Skin of body (tissue), 2 donors: ENCODE data around the gene RERG. TPM values are rescaled to one million over a fixed set of nuclear protein-coding genes. Genes with fewer than 3 reads are reported as not detected.
"Not testable (repeated sequence)": the region's sequence is repeated elsewhere in the genome, so short reads cannot be mapped to it uniquely, and the experiment has no call there.

Experiments
- DNase-seq: peaks from one replicate; lab custom pipeline; 2025; lab: John Stamatoyannopoulos, UW
- total RNA-seq: library from RNA; depleted of rRNA; stranded (reverse); fragments of >200 nt; gene quantifications from one replicate; pipeline ENCODE4 v1.2.3, GENCODE V29; 2014

Gene RERG
- total RNA-seq: 18.6 TPM

DNA sequence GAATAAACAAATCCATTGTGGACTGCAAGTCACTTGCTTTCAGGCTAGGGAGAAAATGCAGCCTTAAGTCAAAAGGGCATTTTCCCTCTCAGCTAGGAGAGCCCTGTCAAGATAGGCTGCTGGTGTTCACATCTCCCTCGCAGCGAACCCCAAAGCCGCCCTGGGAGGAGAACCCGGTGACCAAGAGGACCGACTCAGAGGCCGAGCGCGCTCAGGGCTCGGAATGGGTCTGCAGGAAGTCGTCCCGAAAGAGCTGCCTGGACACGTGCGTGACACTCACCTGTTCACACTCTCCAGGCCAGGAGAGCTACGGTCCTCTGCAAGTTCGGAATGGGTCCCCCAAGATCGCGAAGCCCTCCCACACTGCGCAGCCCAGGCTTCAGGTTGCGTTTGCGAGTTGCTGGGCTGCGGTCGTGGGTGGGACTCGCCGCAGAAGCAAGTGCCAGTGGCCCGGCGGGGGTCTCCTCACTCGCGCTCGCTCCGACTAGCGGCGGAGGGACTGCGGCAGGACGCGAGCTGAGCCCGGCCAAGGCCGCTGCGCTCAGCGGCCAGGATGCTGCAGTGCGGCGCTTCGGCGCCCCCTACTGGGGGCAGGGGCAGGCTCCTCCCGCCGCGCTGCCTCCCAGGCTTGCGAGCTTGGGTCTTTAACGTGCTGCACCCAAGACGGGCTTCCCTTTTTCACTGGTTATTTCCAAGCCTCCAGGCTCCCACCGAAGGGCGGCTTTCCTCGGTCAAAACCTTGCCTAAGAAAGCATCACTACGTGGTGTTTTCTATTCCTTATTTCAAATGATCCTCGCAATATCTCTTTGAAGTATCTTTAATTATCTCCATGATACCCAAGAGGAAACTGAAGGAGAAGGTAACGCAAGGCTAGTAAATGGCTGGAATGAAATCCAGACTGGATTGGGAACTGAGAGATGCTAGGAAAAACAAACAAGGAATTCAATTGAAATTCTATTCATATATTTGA lies at the start of gene RERG:
TSS of gene RERG (minus strand) at position 503 of the 971 bp plus-strand sequence. CDS start 3,928 bp downstream, outside the sequence.
- peak; percentile 61 for DNase-seq

DNA sequence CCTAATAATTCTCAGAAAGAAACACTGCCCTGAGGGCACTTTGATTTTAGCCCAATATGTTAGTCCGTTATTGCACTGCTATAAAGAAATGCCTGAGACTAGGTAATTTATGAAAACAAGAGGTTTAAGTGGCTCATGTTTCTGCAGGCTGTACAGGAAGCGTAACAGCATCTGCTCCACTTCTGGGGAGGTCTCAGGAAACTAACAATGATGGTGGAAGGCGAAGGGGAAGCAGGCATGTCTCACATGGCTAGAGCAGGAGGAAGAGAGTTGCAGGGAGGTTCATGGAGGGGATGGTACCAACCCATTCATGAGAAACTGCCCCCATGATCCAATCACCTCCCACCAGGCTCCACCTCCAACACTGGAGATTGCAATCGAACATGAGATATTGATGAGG lies 49.4 kb upstream of the RERG start:
- DNase-seq: no peak

DNA sequence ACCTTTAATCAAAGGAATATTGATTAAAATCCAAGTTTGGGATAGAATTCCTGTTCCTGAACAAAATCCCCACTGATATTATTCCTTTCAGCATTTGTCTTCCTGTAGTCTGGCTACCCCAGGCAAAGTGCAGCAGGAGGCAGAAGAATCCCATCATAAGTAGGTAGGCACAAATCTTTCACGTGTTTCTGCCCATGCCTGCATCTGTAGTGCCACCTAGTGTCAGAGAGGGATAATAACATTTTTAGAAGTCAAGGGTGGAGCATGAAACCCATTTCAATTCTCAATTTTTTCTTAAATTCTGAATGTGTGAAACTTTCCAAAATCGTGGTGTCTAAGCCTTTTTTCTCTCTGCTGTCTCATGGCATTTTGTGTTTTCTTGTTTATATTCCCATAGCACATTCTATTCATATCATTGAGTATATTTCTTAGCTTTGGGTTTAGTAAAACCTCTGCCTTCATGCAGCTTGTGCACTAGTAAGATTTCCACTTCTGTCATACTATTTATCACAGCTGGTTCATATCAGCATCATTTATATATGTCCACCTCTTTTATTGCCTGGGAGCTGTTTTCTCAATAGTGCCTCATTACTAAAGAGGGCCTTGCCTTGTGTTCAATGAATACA lies 47.8 kb upstream of the RERG start:
- DNase-seq: peak; percentile 37

DNA sequence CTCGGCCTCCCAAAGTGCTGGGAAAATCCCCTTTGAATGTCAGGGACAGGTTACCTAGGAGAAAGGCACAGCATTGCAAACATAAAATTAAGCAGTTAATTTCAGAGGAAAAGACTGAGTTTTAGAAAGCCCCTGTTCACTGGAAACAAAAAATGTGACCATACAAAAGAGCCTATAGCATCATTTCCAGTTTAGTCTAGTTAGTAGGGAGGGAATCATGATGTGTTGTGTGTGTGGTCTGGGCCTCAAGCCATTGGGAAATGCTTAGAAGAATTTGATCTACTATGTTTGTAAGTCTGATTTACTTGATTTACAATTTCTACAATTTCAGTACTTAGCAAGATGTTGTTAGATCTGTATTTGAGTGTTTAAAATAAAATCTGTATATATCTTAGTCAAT lies 47.1 kb upstream of the RERG start:
- no peak for DNase-seq

GRCh38 chr12:15265875-15266274 lies 44.7 kb upstream of the RERG start:
- no peak for DNase-seq

DNA sequence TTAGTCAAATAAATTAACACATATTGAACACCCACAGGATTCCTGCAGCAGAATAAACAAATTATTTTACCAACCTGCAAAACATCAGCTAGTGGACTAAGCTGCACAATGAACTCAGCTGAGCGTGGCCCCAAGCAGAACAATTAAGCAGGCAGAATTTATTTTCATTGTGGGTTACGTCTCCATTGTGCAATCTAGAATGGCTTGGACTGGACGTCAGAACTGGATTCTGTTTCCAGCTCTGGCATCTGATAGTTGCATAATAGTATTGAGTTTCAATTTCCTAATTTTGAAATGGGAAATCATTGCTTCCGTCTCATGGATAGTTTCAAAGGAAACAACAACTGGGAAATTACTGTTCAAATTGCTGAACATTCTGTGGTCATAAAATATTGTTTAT lies 35.5 kb upstream of the RERG start:
- no peak for DNase-seq

GRCh38 chr12:15253990-15254389 lies 32.8 kb upstream of the RERG start:
- DNase-seq: no peak

GRCh38 chr12:15244926-15245325 lies 23.7 kb upstream of the RERG start:
- DNase-seq: no peak

GRCh38 chr12:15244341-15244740 lies 23.1 kb upstream of the RERG start:
- no peak for DNase-seq

DNA sequence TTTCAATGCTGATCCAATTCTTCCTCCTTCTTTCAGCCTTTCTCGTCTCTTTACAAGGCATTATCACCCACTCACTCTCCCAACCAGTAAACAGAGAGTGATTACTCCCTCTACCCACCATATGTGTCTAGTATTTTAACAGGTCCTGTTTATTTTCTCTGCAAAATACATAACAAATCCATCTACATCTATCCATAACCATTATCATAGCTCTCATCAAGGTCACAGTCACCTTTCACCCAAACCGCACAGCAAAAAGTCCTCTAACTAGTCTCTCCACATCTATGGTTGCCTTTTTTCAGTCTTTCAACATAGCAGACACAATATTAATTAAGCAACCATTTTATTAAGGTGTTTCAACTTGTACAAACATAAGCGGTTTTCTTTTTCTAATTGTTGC lies 21.9 kb upstream of the RERG start:
- no peak for DNase-seq

DNA sequence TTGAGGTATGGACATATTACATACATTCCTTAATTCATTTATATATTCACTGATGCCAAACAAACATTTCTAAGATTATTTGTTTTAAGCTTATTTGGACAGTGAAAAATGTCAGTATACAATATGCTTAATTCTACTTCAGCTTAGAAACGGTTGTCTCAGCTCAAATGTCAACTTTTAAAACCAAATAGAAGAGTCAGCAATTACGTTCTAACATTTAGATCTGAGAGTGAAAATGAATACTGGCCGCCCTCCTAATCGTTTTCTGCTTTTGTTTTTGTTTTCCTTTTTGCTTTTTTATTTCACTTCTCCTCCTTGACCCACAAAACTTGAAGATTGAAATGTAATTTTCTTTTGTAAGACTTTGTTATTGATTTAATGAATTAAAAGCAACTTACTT lies 19.7 kb upstream of the RERG start:
- no peak for DNase-seq

DNA sequence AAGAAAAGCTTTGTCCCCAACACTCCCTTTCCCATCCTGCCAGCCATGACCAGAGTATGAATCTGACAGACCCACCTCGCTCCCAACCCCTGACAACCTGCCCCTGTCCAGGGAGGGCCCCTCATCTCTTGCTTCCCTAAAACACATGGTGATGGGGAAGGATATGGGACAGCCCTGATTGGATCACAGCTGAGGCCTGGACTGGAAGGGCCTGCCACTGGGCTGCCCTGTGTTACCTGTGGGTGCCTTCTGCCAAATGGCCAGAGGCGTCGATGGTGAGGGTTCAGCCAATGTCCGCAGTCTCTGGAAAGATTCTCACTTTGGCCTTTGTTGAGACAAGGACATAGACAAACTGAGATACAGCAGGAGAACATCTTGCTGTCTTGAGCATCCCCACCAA lies 13.3 kb upstream of the RERG start:
- no peak for DNase-seq

- no peak for DNase-seq
These were observed 12.8 kb upstream of the RERG start for GRCh38 chr12:15234011-15234410.

DNA sequence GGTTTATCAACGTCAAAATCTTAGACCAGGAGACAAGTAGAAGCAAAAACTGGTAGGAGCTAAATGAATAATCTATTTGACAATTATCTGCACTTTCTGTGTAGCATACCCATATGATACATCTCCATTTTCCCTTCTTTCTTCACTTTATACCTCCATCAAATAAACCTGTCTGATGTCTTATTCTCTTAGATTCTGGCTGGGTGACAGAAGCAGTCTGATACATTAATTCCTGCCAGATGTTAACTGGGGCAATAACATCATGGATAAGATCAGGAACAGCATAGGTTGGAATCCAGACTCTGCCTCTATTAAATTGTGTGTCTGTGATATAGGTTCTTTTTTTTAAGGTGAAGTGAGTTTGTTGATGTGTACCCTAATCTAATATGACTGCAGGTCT lies 11.7 kb upstream of the RERG start:
- no peak for DNase-seq

DNA sequence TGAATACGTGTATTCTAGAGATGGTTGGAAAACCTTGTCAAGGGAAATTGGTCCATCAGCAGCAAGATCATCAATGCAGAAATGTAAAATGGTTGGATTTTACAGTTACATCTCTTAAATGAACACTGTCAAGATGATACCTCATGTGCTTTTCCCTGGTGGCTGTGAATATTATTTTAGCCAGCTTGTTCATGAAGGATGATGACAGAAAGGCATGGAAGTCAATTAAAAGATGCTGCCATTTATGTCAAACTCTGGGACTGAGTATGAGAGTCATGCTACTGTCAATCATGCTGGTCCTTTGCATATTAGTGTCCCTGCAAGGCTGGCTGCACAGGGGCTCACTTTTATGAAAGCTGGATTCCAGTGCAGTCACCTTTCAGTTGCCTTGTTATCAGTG lies 10.3 kb upstream of the RERG start:
- DNase-seq: no peak

DNA sequence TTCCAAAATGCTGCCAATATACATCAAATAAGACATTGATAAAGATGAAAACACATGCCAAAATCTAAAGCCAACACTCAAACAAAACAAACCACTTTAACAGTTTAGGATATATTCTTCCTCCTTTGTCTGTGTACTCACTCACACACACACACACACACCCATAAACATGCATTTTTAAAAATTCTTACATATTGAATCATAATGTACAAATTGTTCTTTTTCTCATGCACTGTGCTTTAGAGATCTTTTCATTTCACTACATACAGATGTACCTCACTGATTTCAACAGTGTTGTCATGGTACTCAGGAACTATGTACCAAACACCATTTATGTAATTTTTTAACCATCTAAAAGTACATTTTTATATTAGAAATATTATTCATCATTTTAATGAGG lies 9.5 kb upstream of the RERG start:
- DNase-seq: no peak

DNA sequence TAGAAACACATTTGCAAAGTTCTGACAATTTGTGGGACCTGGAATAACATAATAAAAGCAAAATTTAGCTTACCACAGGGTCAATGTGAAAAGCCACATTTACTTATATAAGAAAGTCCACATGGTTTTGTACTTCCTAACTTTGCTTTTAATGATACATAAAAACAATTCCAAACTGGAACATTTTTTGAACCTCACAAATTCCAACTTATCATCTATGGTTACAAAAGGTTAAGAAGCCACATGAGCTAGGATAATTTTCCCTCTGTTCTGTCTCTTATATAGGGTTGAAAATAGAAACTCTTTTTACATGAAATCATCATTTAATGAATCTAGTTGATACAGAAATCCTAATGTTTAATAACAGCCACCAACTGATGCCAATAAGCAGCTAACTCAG lies 8.9 kb upstream of the RERG start:
- DNase-seq: no peak

- DNase-seq: no peak
These were observed 5.9 kb upstream of the RERG start for GRCh38 chr12:15227004-15227679.

DNA sequence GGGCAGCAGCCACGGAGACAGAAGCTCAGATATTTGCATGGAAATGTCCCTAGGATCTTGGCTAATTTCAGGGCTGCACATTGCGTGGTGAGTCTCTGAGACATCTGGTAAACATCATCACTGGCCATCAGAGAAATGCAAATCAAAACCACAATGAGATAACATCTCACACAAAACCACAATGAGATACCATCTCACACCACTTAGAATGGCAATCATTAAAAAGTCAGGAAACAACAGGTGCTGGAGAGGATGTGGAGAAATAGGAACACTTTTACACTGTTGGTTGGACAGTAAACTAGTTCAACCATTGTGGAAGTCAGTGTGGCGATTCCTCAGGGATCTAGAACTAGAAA lies 4.6 kb upstream of the RERG start:
- not testable (repeated sequence) for DNase-seq

GRCh38 chr12:15225136-15225862 lies 4.1 kb upstream of the RERG start:
- DNase-seq: no peak

DNA sequence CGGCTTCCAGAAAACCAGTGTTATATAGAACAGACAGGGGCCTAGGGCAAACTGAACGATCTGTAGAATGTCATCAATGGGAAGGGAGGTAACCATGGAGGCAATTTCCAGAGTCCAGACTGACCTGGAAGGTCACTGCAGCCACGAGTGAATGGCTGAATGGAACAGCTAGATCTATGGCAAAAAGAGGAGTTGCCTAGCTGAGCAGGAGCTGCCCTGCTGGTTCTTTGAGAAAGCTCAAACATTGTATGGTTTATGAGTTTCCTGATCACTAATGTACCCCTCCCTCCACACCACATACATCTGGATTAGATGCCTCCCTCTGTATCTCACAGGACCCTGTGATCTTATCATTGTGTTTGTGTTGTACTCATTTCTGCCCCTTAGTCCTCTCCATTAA lies 1.0 kb upstream of the RERG start:
- DNase-seq: no peak

DNA sequence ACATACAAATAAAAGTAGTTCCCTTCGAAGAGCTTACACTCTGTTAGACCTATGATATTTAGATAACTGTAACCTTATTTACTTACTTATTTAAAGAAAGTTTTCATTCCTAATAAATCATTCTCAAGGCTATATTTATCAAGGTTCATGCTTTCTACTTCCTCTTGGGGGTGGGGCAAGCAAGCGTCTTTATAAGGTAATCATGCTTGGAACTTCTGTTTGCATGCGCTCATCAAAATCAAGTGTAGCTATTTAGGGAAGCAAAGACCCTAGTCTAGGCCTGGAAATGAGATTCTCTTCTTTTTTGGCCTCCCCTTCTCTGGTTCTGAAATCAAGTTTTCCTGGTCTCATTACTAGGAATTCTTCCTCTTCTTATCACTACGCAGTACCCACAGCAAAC lies 766 bp downstream of the RERG start:
- no peak for DNase-seq
